Measurements from ENCODE around the gene EIF3I. TPM values are rescaled to one million over a fixed set of nuclear protein-coding genes. Genes with fewer than 3 reads are reported as not detected.

EIF3I gene
- total RNA-seq = 370 and 402 TPM in 2 replicates

DNA sequence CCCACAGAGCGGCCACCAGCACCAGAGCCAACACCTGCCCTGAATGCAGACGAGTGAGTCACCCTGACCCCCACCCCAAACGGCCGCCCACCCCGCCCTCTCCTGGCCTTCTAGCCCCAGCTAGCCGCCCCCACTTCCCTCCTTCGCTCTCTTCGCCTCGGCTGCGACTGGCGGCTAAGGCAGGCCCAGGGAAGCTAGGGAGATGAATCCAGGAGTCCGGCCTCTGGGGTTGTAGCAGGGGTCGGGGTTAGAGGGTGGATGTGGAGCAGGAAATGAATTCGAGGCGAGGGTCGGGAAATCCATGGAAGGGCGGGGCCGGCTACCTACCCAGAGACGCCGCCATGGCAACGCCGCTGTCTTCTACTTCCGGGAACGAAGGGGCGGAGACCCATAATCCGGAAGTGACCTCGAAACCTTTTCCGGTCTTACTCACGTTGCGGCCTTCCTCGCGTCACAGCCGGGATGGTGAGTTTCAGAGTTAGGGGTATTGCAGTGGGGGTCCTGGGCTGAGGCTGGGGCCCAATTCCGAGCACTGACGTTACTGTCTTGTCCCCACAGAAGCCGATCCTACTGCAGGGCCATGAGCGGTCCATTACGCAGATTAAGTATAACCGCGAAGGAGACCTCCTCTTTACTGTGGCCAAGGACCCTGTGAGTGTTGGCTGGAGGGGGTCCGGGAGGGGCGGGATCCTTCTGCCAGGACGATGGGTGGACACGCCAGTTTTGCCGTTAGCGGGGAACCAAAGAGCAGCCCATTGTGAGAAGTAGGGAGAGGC is at the start of gene EIF3I, which contains the start of gene TMEM234:
TSS of gene EIF3I (plus strand) at position 428 of the 776 bp plus-strand sequence. CDS start at position 463, 35 bp downstream.
TSS of gene TMEM234 (minus strand) at position 374 of the 776 bp plus-strand sequence. CDS start at position 343, 31 bp downstream.

DNA sequence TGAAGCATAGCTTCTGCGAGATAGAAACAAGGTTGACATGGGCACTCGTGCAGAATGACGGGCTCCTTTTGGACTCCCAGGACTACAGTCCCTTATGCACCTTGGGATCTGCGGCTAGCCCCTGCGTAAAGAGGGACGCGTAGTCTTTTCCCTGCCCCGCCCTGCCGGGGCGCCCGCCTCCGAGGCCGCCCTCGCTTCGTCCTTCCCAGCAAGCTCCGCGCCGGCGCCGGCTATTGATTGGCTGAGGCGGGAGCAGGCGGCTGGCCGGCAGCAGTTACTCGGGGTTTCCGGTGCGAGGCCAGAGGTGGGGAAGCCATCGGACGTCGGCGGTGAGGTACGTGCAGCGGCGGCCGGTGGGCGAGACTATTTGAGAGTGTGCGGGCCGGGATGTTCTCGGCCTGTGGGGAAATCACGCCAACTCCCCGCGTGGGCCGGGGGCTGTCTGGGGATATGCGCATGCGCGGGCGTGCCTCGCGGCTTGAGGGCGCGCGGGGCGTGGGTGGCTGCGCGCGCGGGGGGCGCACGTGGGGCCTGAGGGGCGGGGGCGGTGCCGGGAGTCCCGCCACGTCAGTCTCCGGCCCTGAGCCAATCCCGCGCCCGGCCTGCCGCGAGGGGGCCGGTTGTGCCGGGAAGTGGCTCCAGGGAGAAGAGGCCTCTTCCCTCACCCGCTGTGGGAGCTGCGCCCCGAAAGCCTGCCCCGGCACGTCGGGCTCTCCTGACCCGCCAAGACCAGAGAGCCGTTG is 42.6 kb upstream of the EIF3I start, which contains the start of gene TXLNA:
TSS of gene TXLNA (plus strand) at position 233 of the 743 bp plus-strand sequence. CDS start 671 bp downstream, outside the sequence.

DNA sequence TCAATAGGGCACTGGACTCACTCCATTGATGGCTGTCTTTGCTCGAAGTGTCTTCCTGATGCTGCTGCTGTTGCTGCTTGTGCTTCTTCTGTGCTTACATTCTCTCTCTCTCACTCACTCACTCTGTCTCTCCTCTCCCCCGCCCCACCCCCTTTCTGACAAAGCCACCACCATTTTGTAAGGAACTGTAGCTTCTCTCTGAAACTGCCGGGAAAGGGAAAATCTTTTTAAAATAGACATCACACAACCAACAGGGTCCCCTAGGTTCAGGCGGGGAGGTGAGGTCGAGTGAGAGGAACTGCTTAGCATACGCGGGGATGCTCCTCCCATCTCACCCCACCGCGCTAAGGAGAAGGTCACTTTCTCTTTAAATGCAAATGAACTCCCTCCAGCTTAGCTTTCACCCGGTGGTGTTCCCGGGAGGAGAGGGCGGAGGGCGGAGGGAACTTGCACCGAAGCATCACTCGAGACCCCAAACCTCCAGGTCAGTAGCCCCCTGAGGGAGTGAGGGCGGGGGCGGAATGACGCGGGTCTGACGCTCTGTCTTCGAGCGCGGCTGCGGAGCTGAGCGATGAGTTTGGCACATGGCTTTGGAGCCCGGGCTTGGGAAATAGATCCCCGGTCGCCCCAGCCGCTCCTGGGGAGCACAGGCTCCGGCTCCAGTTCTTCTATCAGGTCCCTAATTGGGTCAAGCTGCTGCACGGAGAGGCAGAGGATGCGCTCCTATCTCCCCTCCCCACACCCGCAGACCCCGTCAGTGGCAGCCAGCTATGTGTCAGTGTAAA is 21.8 kb upstream of the EIF3I start, which contains the start of gene CCDC28B:
TSS of gene CCDC28B (plus strand) at position 370 of the 785 bp plus-strand sequence. CDS start 1,341 bp downstream, outside the sequence.

DNA sequence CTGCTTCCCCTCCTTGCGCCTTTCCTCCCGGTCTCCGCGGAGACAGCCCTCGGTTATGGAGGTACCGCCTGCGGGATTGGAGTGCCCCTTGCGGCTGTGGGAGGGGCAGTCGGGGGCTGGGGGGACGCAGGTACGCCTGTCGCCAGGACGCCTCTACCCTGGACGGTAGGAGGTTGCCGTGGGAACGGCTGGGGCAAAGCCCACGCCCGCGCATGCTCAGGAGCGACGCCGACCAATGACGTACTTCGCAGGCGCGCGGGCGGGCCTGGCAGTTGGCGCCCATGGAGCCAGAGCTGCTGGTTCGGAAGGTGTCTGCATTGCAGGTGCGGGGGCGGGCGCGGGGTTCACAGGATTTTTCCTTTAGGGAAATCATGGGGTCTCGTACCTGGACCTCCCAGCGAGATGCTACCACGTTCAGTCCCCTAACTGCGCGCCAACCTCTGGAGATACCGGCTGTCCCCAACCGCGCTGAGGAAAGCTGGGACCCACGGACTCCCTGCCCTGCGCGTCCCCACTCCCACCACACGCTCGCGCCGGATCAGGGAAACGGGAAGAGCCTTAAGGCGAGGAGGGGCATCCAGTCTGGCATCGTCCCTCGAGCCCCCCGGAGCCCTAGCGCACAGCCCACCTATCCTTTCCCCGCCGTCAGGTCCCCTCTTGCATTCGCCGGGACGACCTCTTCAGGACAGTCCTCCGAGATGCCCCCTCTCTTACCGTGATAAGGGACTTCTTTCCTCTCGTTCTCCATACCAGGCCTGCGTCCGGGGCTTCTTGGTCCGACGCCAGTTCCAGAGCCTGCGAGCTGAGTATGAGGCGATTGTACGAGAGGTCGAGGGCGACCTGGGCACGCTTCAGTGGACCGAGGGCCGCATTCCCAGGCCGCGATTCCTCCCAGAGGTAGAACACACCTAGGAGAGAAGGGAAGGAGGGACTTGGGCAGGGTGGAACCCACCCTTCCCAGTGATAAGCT is 16.5 kb upstream of the EIF3I start, which contains the start of gene IQCC:
TSS of gene IQCC (plus strand) at position 271 of the 970 bp plus-strand sequence. CDS start at position 282, 11 bp downstream.

GRCh38 chr1:32208891-32209328 is 13.3 kb upstream of the EIF3I start, which contains the start of gene DCDC2B:
Gene DCDC2B (plus strand): TSS chr1:32209089. CDS start chr1:32209094, 5 bp downstream.

GRCh38 chr1:32246888-32247273 is 24.7 kb downstream of the EIF3I start, which contains the start of gene FAM167B:
Gene FAM167B (plus strand): TSS chr1:32247222. CDS start chr1:32247422, 200 bp downstream.

GRCh38 chr1:32250893-32251716 is 28.9 kb downstream of the EIF3I start, which contains the start of gene LCK:
Gene LCK (plus strand): TSS chr1:32251265. CDS start chr1:32274330, 23,065 bp downstream.

Other genes starting within 250 kb of the EIF3I start
- 101 and 105 TPM in 2 replicates for gene KHDRBS1, start 208.5 kb upstream of the EIF3I start, total RNA-seq
- gene TMEM39B, start 149.5 kb upstream of the EIF3I start, total RNA-seq = 4.9 and 7.7 TPM in 2 replicates
- 30.6 and 33.8 TPM in 2 replicates for gene KPNA6, start 114.4 kb upstream of the EIF3I start, total RNA-seq
- 55.9 and 58.0 TPM in 2 replicates for gene TXLNA, start 42.7 kb upstream of the EIF3I start, total RNA-seq
- gene CCDC28B, start 21.8 kb upstream of the EIF3I start, total RNA-seq = 16.0 and 16.8 TPM in 2 replicates
- gene IQCC, start 16.7 kb upstream of the EIF3I start, total RNA-seq = 2.9 and 3.3 TPM in 2 replicates
- not detected in 2 replicates for gene DCDC2B, start 13.3 kb upstream of the EIF3I start, total RNA-seq
- gene TMEM234, start 54 bp upstream of the EIF3I start, total RNA-seq = 8.2 and 11.9 TPM in 2 replicates
- 0.30 and 0.50 TPM in 2 replicates for gene FAM167B, start 24.8 kb downstream of the EIF3I start, total RNA-seq
- not detected in 2 replicates for gene LCK, start 28.9 kb downstream of the EIF3I start, total RNA-seq
- gene HDAC1, start 69.7 kb downstream of the EIF3I start, total RNA-seq = 53.1 and 56.5 TPM in 2 replicates
- gene MARCKSL1, start 113.8 kb downstream of the EIF3I start, total RNA-seq = 94.5 and 103 TPM in 2 replicates
- 1.0 and 1.9 TPM in 2 replicates for gene FAM229A, start 140.1 kb downstream of the EIF3I start, total RNA-seq
- gene TSSK3, start 140.1 kb downstream of the EIF3I start, total RNA-seq = under 0.01 TPM in 1 of 2 replicates, not detected in the other
- gene BSDC1, start 172.0 kb downstream of the EIF3I start, total RNA-seq = 45.6 and 53.1 TPM in 2 replicates
- not detected in 2 replicates for gene ZBTB8B, start 242.7 kb downstream of the EIF3I start, total RNA-seq